Measurements from ENCODE around the gene FASTK. TPM values are rescaled to one million over a fixed set of nuclear protein-coding genes. Genes with fewer than 3 reads are reported as not detected.

FASTK gene
- polyA plus RNA-seq, 1 experiment = 44.1 TPM

- Histone ChIP-seq H3K27ac (ENCODE audit: low read depth, low read length) (peak overlapping the region; percentile 80), H3K4me3 (ENCODE audit: low read depth, low read length) (peak overlapping the region; percentile 77), H3K27me3 (ENCODE audit: control insufficient read depth, insufficient read depth, low read length) (no peaks in the 10 kb centered on the region), H3K9me3 (ENCODE audit: control insufficient read depth, insufficient read depth, low read length) (no peaks in the 10 kb centered on the region; the same call in 1 of the 2 replicates)
- TF ChIP-seq, protein P1, sequence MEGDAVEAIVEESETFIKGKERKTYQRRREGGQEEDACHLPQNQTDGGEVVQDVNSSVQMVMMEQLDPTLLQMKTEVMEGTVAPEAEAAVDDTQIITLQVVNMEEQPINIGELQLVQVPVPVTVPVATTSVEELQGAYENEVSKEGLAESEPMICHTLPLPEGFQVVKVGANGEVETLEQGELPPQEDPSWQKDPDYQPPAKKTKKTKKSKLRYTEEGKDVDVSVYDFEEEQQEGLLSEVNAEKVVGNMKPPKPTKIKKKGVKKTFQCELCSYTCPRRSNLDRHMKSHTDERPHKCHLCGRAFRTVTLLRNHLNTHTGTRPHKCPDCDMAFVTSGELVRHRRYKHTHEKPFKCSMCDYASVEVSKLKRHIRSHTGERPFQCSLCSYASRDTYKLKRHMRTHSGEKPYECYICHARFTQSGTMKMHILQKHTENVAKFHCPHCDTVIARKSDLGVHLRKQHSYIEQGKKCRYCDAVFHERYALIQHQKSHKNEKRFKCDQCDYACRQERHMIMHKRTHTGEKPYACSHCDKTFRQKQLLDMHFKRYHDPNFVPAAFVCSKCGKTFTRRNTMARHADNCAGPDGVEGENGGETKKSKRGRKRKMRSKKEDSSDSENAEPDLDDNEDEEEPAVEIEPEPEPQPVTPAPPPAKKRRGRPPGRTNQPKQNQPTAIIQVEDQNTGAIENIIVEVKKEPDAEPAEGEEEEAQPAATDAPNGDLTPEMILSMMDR (IDR thresholded peaks at IDR 0.05; ENCODE audit: low read depth, low read length) = no peak
- DNase-seq (ENCODE audit: low read depth, low spot score) = no peak
- CTCF ChIA-PET = interaction anchor here (0.7 to 8.9 kb wide), 3 partner anchors 23 to 36 kb away, joined by 3 to 86 read pairs (median 8); no protein-coding TSS in a partner anchor
- POLR2A ChIA-PET = interaction anchor here (1.4 kb wide), 1 partner anchor 17 kb away, joined by 4 read pairs; no protein-coding TSS in a partner anchor
These were observed 7.6 kb upstream of the FASTK start for GRCh38 chr7:151088019-151088855.

GRCh38 chr7:151087245-151088018 lies 6.8 kb upstream of the FASTK start:
- DNase-seq (ENCODE audit: low read depth, low spot score) = no peak
- CTCF ChIA-PET = interaction anchor here (2.4 to 8.9 kb wide), 2 partner anchors 24 to 37 kb away, joined by 8 to 86 read pairs; no protein-coding TSS in a partner anchor
- Histone ChIP-seq H3K4me3 (ENCODE audit: low read depth, low read length) (peak overlapping the region; percentile 77), H3K9me3 (ENCODE audit: control insufficient read depth, insufficient read depth, low read length) (no peaks in the 10 kb centered on the region; the same call in 1 of the 2 replicates), H3K27ac (ENCODE audit: low read depth, low read length) (peak overlapping the region; percentile 80), H3K27me3 (ENCODE audit: control insufficient read depth, insufficient read depth, low read length) (no peaks in the 10 kb centered on the region)
- TF ChIP-seq, protein P1 (IDR thresholded peaks at IDR 0.05; ENCODE audit: low read depth, low read length) = peak; percentile 2; the same call in 1 of the 2 replicates
- POLR2A ChIA-PET = no interaction called here

DNA sequence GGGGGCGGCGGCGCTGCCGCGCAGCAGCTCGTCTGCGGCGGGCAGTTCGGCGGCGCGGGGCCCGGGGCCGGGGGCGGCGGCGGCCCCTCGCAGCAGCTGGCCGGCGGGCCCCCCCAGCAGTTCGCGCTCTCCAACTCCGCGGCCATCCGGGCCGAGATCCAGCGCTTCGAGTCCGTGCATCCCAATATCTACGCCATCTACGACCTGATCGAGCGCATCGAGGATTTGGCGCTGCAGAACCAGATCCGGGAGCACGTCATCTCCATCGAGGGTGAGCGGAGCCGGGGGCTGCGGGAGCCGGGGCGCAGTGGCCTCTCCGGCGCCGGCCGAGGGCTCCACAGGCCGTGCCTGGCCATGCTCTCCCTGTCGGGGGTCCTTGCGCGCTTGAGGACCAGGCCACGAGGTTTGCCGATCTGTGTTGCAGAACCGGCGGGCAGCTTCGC lies 6.2 kb upstream of the FASTK start:
- TF ChIP-seq, protein P1 (IDR thresholded peaks at IDR 0.05; ENCODE audit: low read depth, low read length) = no peak
- no peaks in the 10 kb centered on the region for H3K27me3 ChIP-seq (ENCODE audit: control insufficient read depth, insufficient read depth, low read length)
- DNase-seq (ENCODE audit: low read depth, low spot score) = no peak
- H3K27ac ChIP-seq (ENCODE audit: low read depth, low read length) = no peak overlapping the region
- CTCF ChIA-PET = interaction anchor here (8.9 kb wide), 1 partner anchor 24 kb away, joined by 86 read pairs; no protein-coding TSS in a partner anchor
- no peaks in the 10 kb centered on the region; the same call in 1 of the 2 replicates for H3K9me3 ChIP-seq (ENCODE audit: control insufficient read depth, insufficient read depth, low read length)
- POLR2A ChIA-PET = no interaction called here
- peak overlapping the region; percentile 77 for H3K4me3 ChIP-seq (ENCODE audit: low read depth, low read length)

DNA sequence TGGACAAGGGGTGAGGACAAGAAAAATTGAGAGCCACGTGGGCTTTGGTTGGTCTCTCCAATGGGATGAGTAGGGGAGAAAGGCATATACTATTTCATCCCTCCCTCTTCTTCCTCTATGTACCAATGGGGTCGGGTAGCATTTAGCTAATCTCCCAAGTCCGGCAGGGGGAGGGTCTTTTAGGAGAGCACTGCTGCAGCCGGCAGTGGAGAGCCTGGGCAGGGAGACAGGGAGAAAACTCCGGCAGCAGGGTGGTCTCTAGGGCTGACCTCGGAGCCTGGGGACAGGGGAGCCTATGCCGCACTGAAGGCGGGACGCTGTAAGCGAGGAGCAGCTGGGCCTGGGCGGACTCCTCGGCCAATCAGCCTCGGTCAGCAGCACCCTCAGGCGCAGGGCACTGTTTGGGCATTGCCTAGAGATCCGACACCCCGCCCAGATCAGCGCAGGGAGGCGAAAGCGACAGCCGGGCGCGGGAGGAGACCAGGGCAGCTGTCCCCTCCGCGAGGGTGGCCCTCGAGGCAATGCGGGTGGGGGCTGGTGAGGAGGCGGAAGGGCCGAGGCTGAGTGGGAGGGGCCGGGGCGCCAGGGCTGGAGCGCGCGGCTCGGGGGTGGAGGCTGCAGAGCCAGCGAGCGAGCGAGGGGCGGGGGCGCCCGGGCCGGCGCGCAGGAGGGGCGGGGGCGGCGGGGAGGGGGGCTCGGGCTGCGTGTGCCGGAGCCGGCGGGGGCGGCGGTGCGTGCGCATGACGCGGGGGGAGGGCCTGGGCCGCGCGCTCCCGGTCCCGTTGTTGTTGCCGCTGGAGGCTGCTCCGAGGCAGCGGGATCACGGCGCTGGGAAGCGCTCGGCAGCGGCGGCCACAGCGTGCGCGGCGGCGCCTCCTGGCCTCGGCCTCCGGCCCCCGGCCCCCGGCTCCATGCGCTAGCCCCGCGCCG lies 5.3 kb upstream of the FASTK start, which contains the start of gene AGAP3:
TSS of gene AGAP3 (plus strand) at position 785 of the 930 bp plus-strand sequence. CDS start 267 bp downstream, outside the sequence.
- Histone ChIP-seq H3K27me3 (ENCODE audit: control insufficient read depth, insufficient read depth, low read length) (no peaks in the 10 kb centered on the region), H3K4me3 (ENCODE audit: low read depth, low read length) (peak within 1 kb of the TSS; percentile 77), H3K9me3 (ENCODE audit: control insufficient read depth, insufficient read depth, low read length) (no peaks in the 10 kb centered on the region; the same call in 1 of the 2 replicates), H3K27ac (ENCODE audit: low read depth, low read length) (peak within 1 kb of the TSS; percentile 75)
- TF ChIP-seq, protein P1 (IDR thresholded peaks at IDR 0.05; ENCODE audit: low read depth, low read length) = no peak
- CTCF ChIA-PET = interaction anchor here (1.2 to 8.9 kb wide), 4 partner anchors 25 to 68 kb away, joined by 3 to 86 read pairs (median 4); no protein-coding TSS in a partner anchor
- POLR2A ChIA-PET = interaction anchor here (0.6 to 1.3 kb wide), 4 partner anchors 23 to 28 kb away, joined by 3 to 4 read pairs (median 4); no protein-coding TSS in a partner anchor
- no peak for DNase-seq (ENCODE audit: low read depth, low spot score)
